H1 (cell line): ENCODE data around the gene SYT6. TPM values are rescaled to one million over a fixed set of nuclear protein-coding genes. Genes with fewer than 3 reads are reported as not detected.

Experiments used
- CTCF ChIA-PET: fragments of 300-600 bp; sonication (Branson Sonifier 250); formaldehyde crosslinking; loops from one replicate; lab custom pipeline; 2021; ENCODE audit not compliant: partially characterized antibody; lab: Charles Lee
- POLR2A ChIA-PET: fragments of 300-600 bp; sonication (Branson Sonifier 250); formaldehyde crosslinking; loops from one replicate; lab custom pipeline; 2021; ENCODE audit warnings: inconsistent platforms; ENCODE audit not compliant: partially characterized antibody; lab: Charles Lee
- DNase-seq, 2 experiments: peaks; one replicate each; pipeline versions ENCODE4 v3.0.0 to v3.0.0-alpha.2; 2010 to 2022; ENCODE audit warnings: low spot score in 2 of 2, low read depth in 1 of 2, mixed read lengths in 1 of 2
- FAIRE-seq: peaks from 2 replicates; lab custom pipeline; 2011; peaks lifted over from hg19 to GRCh38; lab: Jason Lieb, UNC
- H2AFZ ChIP-seq: 2 replicates; pipeline ENCODE4 v1.8.1; 2012; ENCODE audit warnings: low read length, inconsistent platforms
- H2AK5ac ChIP-seq: 2 replicates; pipeline ENCODE4 v1.6.1; 2013; ENCODE audit warnings: low read depth, low read length
- H2BK120ac ChIP-seq: replicated peaks from 2 replicates; pipeline ENCODE3; 2013; ENCODE audit warnings: low read depth, low read length, inconsistent platforms
- H2BK12ac ChIP-seq: 2 replicates; pipeline ENCODE4 v1.6.1; 2013; ENCODE audit warnings: low read depth, low read length
- H2BK15ac ChIP-seq: 2 replicates; pipeline ENCODE4 v1.6.1; 2013; ENCODE audit warnings: low read length
- H2BK20ac ChIP-seq: 2 replicates; pipeline ENCODE4 v1.6.1; 2013; ENCODE audit warnings: low read length
- H2BK5ac ChIP-seq: 2 replicates; pipeline ENCODE4 v1.6.1; 2013; ENCODE audit warnings: low read depth, low read length
- H3K14ac ChIP-seq: 2 replicates; pipeline ENCODE4 v1.6.1; 2013; ENCODE audit warnings: inconsistent platforms; ENCODE audit not compliant: insufficient read length
- H3K18ac ChIP-seq: 2 replicates; pipeline ENCODE4 v1.6.1; 2013; ENCODE audit warnings: low read length; ENCODE audit errors: extremely low read depth
- H3K23ac ChIP-seq: 2 replicates; pipeline ENCODE4 v1.6.1; 2013; ENCODE audit warnings: inconsistent platforms; ENCODE audit not compliant: insufficient read length
- H3K23me2 ChIP-seq: 2 replicates; pipeline ENCODE4 v1.6.1; 2013; ENCODE audit warnings: low read depth, low read length
- H3K27ac ChIP-seq: 2 replicates; pipeline ENCODE4 v1.6.1; 2011; ENCODE audit warnings: low read depth, low read length, inconsistent platforms
- H3K27me3 ChIP-seq, 4 experiments: replicated peaks in 1 of 4; 1 replicate in 1 of 4; 2 replicates in 3 of 4; pipeline versions ENCODE4 v1.6.1 to v1.8.1; 2011 to 2013; ENCODE audit warnings: low read length in 3 of 4, mild to moderate bottlenecking in 3 of 4, inconsistent platforms in 2 of 4, mixed read lengths in 2 of 4, moderate library complexity in 1 of 4; ENCODE audit not compliant: control insufficient read depth in 3 of 4, insufficient read depth in 3 of 4; ENCODE audit errors: extremely low read depth in 1 of 4
- H3K36me3 ChIP-seq, 4 experiments: 2 replicates each; pipeline versions ENCODE4 v1.6.1 to v1.8.1; 2011 to 2013; ENCODE audit warnings: mild to moderate bottlenecking in 4 of 4, low read length in 3 of 4, moderate library complexity in 2 of 4, control low read depth in 1 of 4, inconsistent platforms in 1 of 4; ENCODE audit not compliant: insufficient read depth in 4 of 4, control insufficient read depth in 2 of 4
- H3K4ac ChIP-seq: replicated peaks from 2 replicates; pipeline ENCODE3; 2013; ENCODE audit warnings: low read length, low read depth, mixed read lengths, inconsistent platforms; ENCODE audit not compliant: insufficient read length
- H3K4me1 ChIP-seq, 4 experiments: replicated peaks in 1 of 4; 1 replicate in 1 of 4; 2 replicates in 3 of 4; pipeline versions ENCODE4 v1.6.1 to v1.8.1; 2011 to 2013; ENCODE audit warnings: low read length in 3 of 4, inconsistent platforms in 2 of 4, mixed read lengths in 1 of 4; ENCODE audit not compliant: insufficient read depth in 4 of 4, control insufficient read depth in 3 of 4
- H3K4me2 ChIP-seq, 2 experiments: 2 replicates each; pipeline versions ENCODE4 v1.6.1 to v1.8.1; 2011 to 2013; ENCODE audit warnings: low read depth in 2 of 2, low read length in 2 of 2, control low read depth in 1 of 2, inconsistent platforms in 1 of 2, mild to moderate bottlenecking in 1 of 2; ENCODE audit not compliant: insufficient read depth in 1 of 2
- H3K4me3 ChIP-seq, 4 experiments: fragments of 200-600, 300-600 bp in 1 of 4; sonication (generic), shearing (Covaris generic), sonication (Bioruptor Twin) in 1 of 4; 2 replicates each; pipeline versions ENCODE4 v1.5.1 to v1.8.1; 2011 to 2016; ENCODE audit warnings: low read length in 4 of 4, low read depth in 3 of 4, control low read depth in 2 of 4, inconsistent platforms in 2 of 4, mild to moderate bottlenecking in 2 of 4, mixed read lengths in 1 of 4, moderate library complexity in 1 of 4; ENCODE audit not compliant: insufficient read depth in 2 of 4; ENCODE audit errors: extremely low read depth in 1 of 4
- H3K56ac ChIP-seq: replicated peaks from 2 replicates; pipeline ENCODE3; 2013; ENCODE audit warnings: low read depth, mild to moderate bottlenecking, mixed read lengths, low read length, inconsistent platforms; ENCODE audit not compliant: insufficient read length
- H3K79me1 ChIP-seq: 2 replicates; pipeline ENCODE4 v1.6.1; 2013; ENCODE audit warnings: low read depth, low read length, control low read depth
- H3K79me2 ChIP-seq, 2 experiments: 2 replicates each; pipeline versions ENCODE4 v1.6.1 to v1.8.1; 2012 to 2013; ENCODE audit warnings: low read length in 2 of 2, mild to moderate bottlenecking in 2 of 2, inconsistent platforms in 1 of 2; ENCODE audit not compliant: insufficient read depth in 2 of 2, control insufficient read depth in 1 of 2
- H3K9ac ChIP-seq, 4 experiments: replicated peaks in 1 of 4; 1 replicate in 1 of 4; 2 replicates in 3 of 4; pipeline versions ENCODE4 v1.6.1 to v1.8.1; 2011 to 2013; ENCODE audit warnings: low read depth in 3 of 4, low read length in 3 of 4, control low read depth in 2 of 4, mild to moderate bottlenecking in 2 of 4, moderate library complexity in 2 of 4, inconsistent platforms in 1 of 4; ENCODE audit errors: extremely low read depth in 1 of 4
- H3K9me3 ChIP-seq, 2 experiments: 2 replicates each; pipeline versions ENCODE4 v1.6.1 to v1.8.1; 2012 to 2013; ENCODE audit warnings: mild to moderate bottlenecking in 2 of 2, moderate library complexity in 2 of 2, control low read depth in 1 of 2, inconsistent platforms in 1 of 2, low read depth in 1 of 2, low read length in 1 of 2, mixed read lengths in 1 of 2; ENCODE audit not compliant: insufficient read depth in 2 of 2
- H4K20me1 ChIP-seq, 2 experiments: replicated peaks in 1 of 2; 2 replicates each; pipeline versions ENCODE3 to v1.8.1; 2011 to 2013; ENCODE audit warnings: inconsistent platforms in 2 of 2, low read length in 2 of 2, mild to moderate bottlenecking in 1 of 2; ENCODE audit not compliant: insufficient read depth in 2 of 2, control insufficient read depth in 1 of 2
- H4K5ac ChIP-seq: 2 replicates; pipeline ENCODE4 v1.6.1; 2013; ENCODE audit warnings: low read length, low read depth, mixed read lengths, inconsistent platforms; ENCODE audit not compliant: insufficient read length
- H4K8ac ChIP-seq: 2 replicates; pipeline ENCODE4 v1.8.0; 2013; ENCODE audit warnings: mild to moderate bottlenecking, moderate library complexity, low read length, inconsistent platforms; ENCODE audit not compliant: insufficient read depth; ENCODE audit errors: extremely low read depth
- H4K91ac ChIP-seq: replicated peaks from 2 replicates; pipeline ENCODE3; 2013; ENCODE audit warnings: low read length, mixed read lengths, inconsistent platforms; ENCODE audit not compliant: insufficient read length
- CEBPB ChIP-seq: IDR thresholded peaks from 2 replicates; pipeline ENCODE4 v1.6.1; 2012; ENCODE audit warnings: low read depth, low read length
- POLR2A ChIP-seq, 2 experiments: IDR thresholded peaks; 1 replicate in 1 of 2; 2 replicates in 1 of 2; pipeline ENCODE4 v1.6.1; 2011; ENCODE audit warnings: low read depth in 2 of 2, low read length in 2 of 2, mild to moderate bottlenecking in 2 of 2; ENCODE audit errors: control extremely low read depth in 1 of 2
- POLR2AphosphoS5 ChIP-seq: IDR thresholded peaks from 2 replicates; pipeline ENCODE4 v1.6.1; 2011; ENCODE audit warnings: low read depth, low read length
- POU5F1 ChIP-seq: IDR thresholded peaks from 2 replicates; pipeline ENCODE4 v1.6.1; 2011; ENCODE audit warnings: low read depth, mild to moderate bottlenecking, low read length, moderate library complexity
- SIN3A ChIP-seq, 2 experiments: IDR thresholded peaks in 1 of 2; conservative IDR thresholded peaks in 1 of 2; 2 replicates each; pipeline ENCODE4 v1.6.1; 2011 to 2012; ENCODE audit warnings: low read length in 2 of 2, improper control_type of control experiment in 1 of 2, low read depth in 1 of 2, mild to moderate bottlenecking in 1 of 2
- WGBS, 2 experiments: shearing (Covaris generic) in 1 of 2; methylation state at CpG; one replicate each; pipeline versions ENCODE4 v1.1.6 to v1.1.7; 2013 to 2015; ENCODE audit warnings: low lambda C conversion rate in 2 of 2, mixed read lengths in 2 of 2, inconsistent platforms in 1 of 2, low coverage in 1 of 2, missing lambda C conversion rate in 1 of 2; ENCODE audit not compliant: insufficient replicate concordance in 2 of 2, insufficient coverage in 1 of 2, insufficient read length in 1 of 2; ENCODE audit errors: extremely low coverage in 1 of 2, missing lambda C conversion rate in 1 of 2; 5-methylcytosine and 5-hydroxymethylcytosine counted together
- polyA plus RNA-seq, 7 experiments: library from polyadenylated mRNA; depleted of rRNA in 3 of 7; stranded (reverse) in 5 of 7; unstranded in 2 of 7; fragments of >200 nt in 5 of 7; fragments of 200-250 nt in 2 of 7; gene quantifications; 1 replicate in 5 of 7; 2 replicates in 1 of 7; 4 replicates in 1 of 7; pipeline versions ENCODE4 v1.2.1 to v1.2.3, GENCODE V29; 2011 to 2013; ENCODE audit warnings: missing spikeins in 2 of 7, mixed read lengths in 2 of 7
- total RNA-seq: library from RNA; stranded (reverse); fragmentation: NEBNext Ultra II Directional; extraction: Animal tissue kit (Norgen Biotek cat#: 25700); gene quantifications from 2 replicates; pipeline ENCODE4 v1.2.1, GENCODE V29; 2021
- TF ChIP-seq, protein P1 (sequence below): IDR thresholded peaks from 2 replicates; pipeline ENCODE4 v1.6.1; 2012; ENCODE audit warnings: inconsistent platforms

SYT6 gene
- total and polyA plus RNA-seq, 2 of the 8 experiments (the other 6 are each of a cell fraction or from before 2014, with no cell fraction given): 33.7 to 83.5 TPM

DNA sequence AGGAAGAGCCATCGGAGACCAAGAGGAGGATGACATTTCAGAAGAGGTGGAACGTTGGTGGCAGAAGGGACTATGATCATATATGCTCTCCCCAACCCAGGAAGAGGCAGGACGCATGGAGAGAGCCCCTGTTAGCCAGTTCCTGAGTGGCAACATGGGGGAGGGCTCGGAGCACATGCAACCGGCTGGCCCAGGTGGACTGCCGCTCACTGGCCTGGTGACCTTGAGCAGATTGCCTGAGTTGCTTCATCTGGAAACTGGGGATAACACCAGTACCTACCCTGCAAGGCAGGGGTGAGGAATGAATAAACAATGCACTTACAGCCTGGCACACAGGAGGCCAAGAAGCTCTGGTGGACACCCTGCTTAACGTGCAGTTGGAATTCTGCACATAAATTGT is 29.0 kb downstream of the SYT6 start:
- TF ChIP-seq SIN3A (conservative IDR thresholded peaks at IDR 0.05 in 1 of 2, IDR thresholded peaks at IDR 0.05 in 1 of 2; ENCODE audit: low read depth in 1 of 2, low read length in 2 of 2) (no peak), CEBPB (no peak), POU5F1 (no peak), POLR2AphosphoS5 (peak; percentile 22; the same call in 1 of the 2 replicates), POLR2A (IDR thresholded peaks at IDR 0.05; ENCODE audit: control extremely low read depth in 1 of 2, low read depth in 2 of 2, low read length in 2 of 2) (0 out of 3 replicates have a peak, but pooled peaks of 1 of the 2 experiments have one; percentile 14)
- TF ChIP-seq, protein P1, sequence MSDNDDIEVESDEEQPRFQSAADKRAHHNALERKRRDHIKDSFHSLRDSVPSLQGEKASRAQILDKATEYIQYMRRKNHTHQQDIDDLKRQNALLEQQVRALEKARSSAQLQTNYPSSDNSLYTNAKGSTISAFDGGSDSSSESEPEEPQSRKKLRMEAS: no peak
- Histone ChIP-seq H3K4me3 (no peak overlapping the region), H3K9ac (no peak overlapping the region), H3K14ac (no peak overlapping the region), H4K20me1 (peaks cover 0 to 2% of the 10 kb centered on the region in 2 experiments), H3K79me1 (peaks cover 5% of the 10 kb centered on the region; the same call in 1 of the 2 replicates), H2BK5ac (no peak overlapping the region), H3K27me3 (no peaks in the 10 kb centered on the region), H3K4me1 (peaks cover 0 to 9% (median 4%) of the 10 kb centered on the region in 4 experiments; a peak in 4 of 7 replicates), H3K23ac (no peak overlapping the region), H2BK15ac (no peak overlapping the region), H3K36me3 (peaks cover 2 to 82% (median 34%) of the 10 kb centered on the region in 4 experiments; a peak in 7 of 8 replicates), H3K4me2 (no peak overlapping the region), H2BK20ac (no peak overlapping the region), H3K56ac (no peak overlapping the region), H2AK5ac (no peak overlapping the region), H3K79me2 (no peaks in the 10 kb centered on the region), H3K4ac (no peak overlapping the region), H4K8ac (no peak overlapping the region), H2AFZ (no peak overlapping the region), H3K27ac (no peak overlapping the region), H3K9me3 (no peaks in the 10 kb centered on the region), H4K5ac (no peak overlapping the region), H2BK12ac (peak overlapping the region; percentile 65; the same call in 1 of the 2 replicates), H2BK120ac (no peak overlapping the region), H4K91ac (no peak overlapping the region), H3K18ac (no peak overlapping the region), H3K23me2 (no peaks in the 10 kb centered on the region; the same call in 1 of the 2 replicates)
- no peak for DNase-seq
- no peak for FAIRE-seq
- ChIA-PET CTCF (interaction anchor here (0.8 to 2.7 kb wide), 4 partner anchors 16 to 159 kb away, joined by 3 to 9 read pairs (median 4); no protein-coding TSS in a partner anchor), POLR2A (interaction anchor here (1.0 kb wide), 1 partner anchor 29 kb away, joined by 3 read pairs; the partner anchor contains the start of gene SYT6)
- WGBS, 2 experiments: 92% methylated on average over 7 of the region's 7 CpGs; no CpG with 5 or more reads in 1 of the 2 experiments
